ENCODE measurements around the gene CRPPA. TPM values are rescaled to one million over a fixed set of nuclear protein-coding genes. Genes with fewer than 3 reads are reported as not detected.

Gene CRPPA
- total and polyA plus RNA-seq, 2 of the 13 experiments (the other 11 are each of a cell fraction or from before 2014, with no cell fraction given): 0.16 to 1.3 TPM

GRCh38 chr7:16400893-16401275 lies 20.5 kb downstream of the CRPPA start:
- no TSS peak for BruUV-seq (replicated peaks)
- Histone ChIP-seq H3K4me3 (replicated peaks in 1 of 3; ENCODE audit: insufficient read depth in 1 of 3, low read depth in 2 of 3, low read length in 3 of 3) (no peak overlapping the region), H3K27ac (ENCODE audit: extremely low read length, insufficient read depth, low read length) (no peak overlapping the region), H4K20me1 (ENCODE audit: insufficient read depth, low read length) (no peaks in the 10 kb centered on the region), H2AFZ (ENCODE audit: low read length) (no peak overlapping the region), H3K9me3 (ENCODE audit: low read length) (peaks cover 70% of the 10 kb centered on the region), H3K4me1 (ENCODE audit: insufficient read depth, low read length) (no peaks in the 10 kb centered on the region), H3K9ac (ENCODE audit: insufficient read depth, low read depth, low read length) (no peak overlapping the region), H3K4me2 (ENCODE audit: low read depth, low read length) (no peak overlapping the region), H3K27me3 (ENCODE audit: control insufficient read depth in 1 of 2, insufficient read depth in 2 of 2, low read length in 2 of 2) (no peaks in the 10 kb centered on the region), H3K36me3 (replicated peaks in 1 of 2; ENCODE audit: control insufficient read depth in 1 of 2, insufficient read depth in 2 of 2, low read length in 2 of 2) (no peaks in the 10 kb centered on the region), H3K79me2 (ENCODE audit: insufficient read depth, low read length) (no peaks in the 10 kb centered on the region)
- ChIA-PET CTCF (ENCODE audit: low intra/inter-chr PET ratio, low total read pairs) (no interaction called here), POLR2A (no interaction called here)
- no peak for TF ChIP-seq GATA4 (IDR thresholded peaks at IDR 0.05; ENCODE audit: borderline replicate concordance, low read depth)
- TF ChIP-seq RERE (CRISPR knock-in tag; IDR thresholded peaks at IDR 0.05; ENCODE audit: low read depth): no peak
- no peak for TF ChIP-seq ZNF451 (CRISPR knock-in tag; IDR thresholded peaks at IDR 0.05)
- no peak for TF ChIP-seq ZNF891 (CRISPR knock-in tag; IDR thresholded peaks at IDR 0.05)
- TF ChIP-seq RBM39 (IDR thresholded peaks at IDR 0.05; ENCODE audit: low read depth, low read length, poor library complexity, severe bottlenecking): no peak
- no peak for TF ChIP-seq ZFP62 (CRISPR knock-in tag; IDR thresholded peaks at IDR 0.05)
- TF ChIP-seq STAG1 (CRISPR knock-in tag; IDR thresholded peaks at IDR 0.05): no peak
- TF ChIP-seq NFYC (CRISPR knock-in tag; IDR thresholded peaks at IDR 0.05): no peak
- no peak for DNase-seq (ENCODE audit: low spot score)
- ATAC-seq: no peak
- FAIRE-seq: no peak
- in situ Hi-C loops (cut with HindIII; ENCODE audit: extremely low pct_ligation_motif_present, low pct_unique_long_range_greater_than_20kb): no loop called here
- intact Hi-C loops (cut with micrococcal nuclease; ENCODE audit: unreplicated experiment): no loop called here
